Mesodermal cell (in vitro differentiated cells): ENCODE data around the gene GAGE10.
"Not testable (repeated sequence)": the region's sequence is repeated elsewhere in the genome, so short reads cannot be mapped to it uniquely, and the experiment has no call there.

Source experiments
- H3K27ac ChIP-seq: 2 replicates; pipeline ENCODE4 v1.7.0; 2013; ENCODE audit warnings: mild to moderate bottlenecking, low read depth, low read length, moderate library complexity; ENCODE audit not compliant: severe bottlenecking
- H3K36me3 ChIP-seq: 2 replicates; pipeline ENCODE4 v1.7.1; 2013; ENCODE audit warnings: mild to moderate bottlenecking, low read length, moderate library complexity; ENCODE audit not compliant: control insufficient read depth, insufficient read depth
- H3K4me1 ChIP-seq: one replicate; pipeline ENCODE4 v1.7.1; 2013; ENCODE audit warnings: mild to moderate bottlenecking, low read length; ENCODE audit not compliant: insufficient read depth, control insufficient read depth, poor library complexity, severe bottlenecking
- H3K4me3 ChIP-seq: 2 replicates; pipeline ENCODE4 v1.7.0; 2013; ENCODE audit warnings: low read length, control low read depth, mild to moderate bottlenecking; ENCODE audit not compliant: insufficient read depth, poor library complexity, severe bottlenecking; ENCODE audit errors: extremely low read depth
- H3K9me3 ChIP-seq: 2 replicates; pipeline ENCODE4 v1.7.1; 2013; ENCODE audit warnings: mild to moderate bottlenecking, low read length, moderate library complexity; ENCODE audit not compliant: control insufficient read depth
- WGBS, 2 experiments: methylation state at CpG; one replicate each; pipeline ENCODE4 v1.1.5; 2013; ENCODE audit warnings: missing lambda C conversion rate in 2 of 2; ENCODE audit not compliant: insufficient coverage in 2 of 2; 5-methylcytosine and 5-hydroxymethylcytosine counted together

The GAGE10 gene

DNA sequence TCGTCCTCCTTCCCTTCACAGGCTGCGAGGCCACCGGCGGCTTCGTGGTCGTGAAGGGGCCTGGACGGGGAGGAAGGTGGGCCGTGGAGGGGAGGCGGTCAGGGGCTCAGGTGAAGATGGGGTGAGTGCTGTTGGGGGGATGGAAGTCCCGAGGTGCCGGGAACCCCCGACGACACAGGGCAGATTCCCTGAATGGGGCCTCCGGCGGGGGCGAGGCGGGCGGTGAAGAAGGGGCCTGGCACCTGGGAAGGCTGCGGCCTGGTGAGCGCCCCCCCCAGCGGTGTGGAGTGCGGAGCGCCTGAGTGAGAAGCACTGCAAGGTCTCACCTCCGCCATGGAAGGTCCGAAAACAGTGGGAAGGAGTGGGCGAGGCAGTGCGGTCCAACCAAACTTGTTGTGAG, 18.8 kb downstream of the GAGE10 start:
- H3K27ac ChIP-seq, H3K36me3 ChIP-seq, H3K4me3 ChIP-seq, H3K9me3 ChIP-seq, H3K4me1 ChIP-seq: not testable (repeated sequence)
- WGBS, 2 experiments: no CpG with 5 or more reads among the region's 27 CpGs

DNA sequence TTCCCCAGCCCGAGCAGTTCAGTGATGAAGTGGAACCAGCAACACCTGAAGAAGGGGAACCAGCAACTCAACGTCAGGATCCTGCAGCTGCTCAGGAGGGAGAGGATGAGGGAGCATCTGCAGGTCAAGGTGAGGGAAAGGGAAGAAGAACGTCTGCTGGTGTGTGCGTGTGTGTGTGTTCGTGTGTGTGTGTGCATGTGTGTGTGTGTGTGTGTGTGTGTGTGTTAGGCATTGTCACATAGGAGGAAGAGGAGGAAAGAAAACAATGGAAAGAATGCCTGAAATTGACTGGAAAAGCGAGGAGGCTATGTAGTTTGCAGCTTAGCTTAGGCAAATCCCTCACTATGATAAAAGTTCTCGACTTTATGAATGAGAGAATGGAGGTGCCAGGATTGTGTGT, 20.3 kb downstream of the GAGE10 start:
- not testable (repeated sequence) for H3K9me3 ChIP-seq, H3K27ac ChIP-seq, H3K36me3 ChIP-seq, H3K4me3 ChIP-seq, H3K4me1 ChIP-seq
- WGBS, 2 experiments: no CpG with 5 or more reads among the region's 7 CpGs

DNA sequence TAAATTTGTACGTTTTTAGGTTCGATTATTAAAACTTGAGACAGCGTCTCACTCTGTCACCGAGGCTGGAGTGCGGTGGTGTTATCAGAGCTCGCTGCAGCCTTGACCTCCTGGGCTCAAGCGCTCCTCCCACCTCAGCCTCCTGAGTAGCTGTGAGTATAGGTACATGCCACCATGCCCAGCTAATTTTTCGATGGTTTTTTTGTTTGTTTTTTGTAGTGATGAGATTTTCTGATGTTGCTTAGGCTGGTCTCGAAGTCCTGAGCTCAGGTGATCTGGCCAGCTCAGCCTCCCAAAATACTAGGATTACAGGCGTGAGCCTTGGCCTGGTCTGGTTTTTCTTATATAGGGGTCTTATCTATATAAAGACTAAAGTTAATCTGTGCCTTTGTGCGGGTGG, 27.0 kb downstream of the GAGE10 start:
- no CpG with 5 or more reads among the region's 11 CpGs for WGBS, 2 experiments

DNA sequence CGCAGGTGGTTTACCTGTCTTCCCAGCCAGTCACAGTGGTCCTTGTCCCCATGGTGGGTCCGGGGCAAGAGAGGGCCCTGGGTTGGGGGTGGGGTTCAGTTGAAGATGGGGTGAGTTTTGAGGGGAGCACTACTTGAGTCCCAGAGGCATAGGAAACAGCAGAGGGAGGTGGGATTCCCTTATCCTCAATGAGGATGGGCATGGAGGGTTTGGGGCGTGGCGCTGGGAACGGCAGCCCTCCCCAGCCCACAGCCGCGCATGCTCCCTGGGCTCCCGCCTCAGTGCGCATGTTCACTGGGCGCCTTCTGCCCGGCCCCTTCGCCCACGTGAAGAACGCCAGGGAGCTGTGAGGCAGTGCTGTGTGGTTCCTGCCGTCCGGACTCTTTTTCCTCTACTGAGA, 27.8 kb downstream of the GAGE10 start, which contains the start of gene GAGE13:
Gene GAGE13, plus strand, starts transcription at position 301 of the 400 bp plus-strand sequence. CDS start 1,156 bp downstream, outside the sequence.
- H3K4me1 ChIP-seq, H3K4me3 ChIP-seq, H3K27ac ChIP-seq, H3K9me3 ChIP-seq, H3K36me3 ChIP-seq: not testable (repeated sequence)
- WGBS, 2 experiments: no CpG with 5 or more reads among the region's 16 CpGs

More for the DNA sequence above, 27.0 kb downstream of the GAGE10 start:
- not testable (repeated sequence) for H3K4me1 ChIP-seq, H3K36me3 ChIP-seq, H3K9me3 ChIP-seq, H3K4me3 ChIP-seq, H3K27ac ChIP-seq

DNA sequence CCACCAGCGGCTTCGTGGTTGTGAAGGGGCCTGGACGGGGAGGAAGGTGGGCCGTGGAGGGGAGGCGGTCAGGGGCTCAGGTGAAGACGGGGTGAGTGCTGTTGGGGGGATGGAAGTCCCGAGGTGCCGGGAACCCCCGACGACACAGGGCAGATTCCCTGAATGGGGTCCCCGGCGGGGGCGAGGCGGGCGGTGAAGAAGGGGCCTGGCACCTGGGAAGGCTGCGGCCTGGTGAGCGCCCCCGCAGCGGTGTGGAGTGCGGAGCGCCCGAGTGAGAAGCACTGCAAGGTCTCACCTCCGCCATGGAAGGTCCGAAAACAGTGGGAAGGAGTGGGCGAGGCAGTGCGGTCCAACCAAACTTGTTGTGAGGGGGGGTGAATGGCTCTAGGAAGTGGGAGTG, 28.4 kb downstream of the GAGE10 start:
- H3K4me1 ChIP-seq, H3K27ac ChIP-seq, H3K9me3 ChIP-seq, H3K36me3 ChIP-seq, H3K4me3 ChIP-seq: not testable (repeated sequence)
- WGBS, 2 experiments: no CpG with 5 or more reads among the region's 26 CpGs

DNA sequence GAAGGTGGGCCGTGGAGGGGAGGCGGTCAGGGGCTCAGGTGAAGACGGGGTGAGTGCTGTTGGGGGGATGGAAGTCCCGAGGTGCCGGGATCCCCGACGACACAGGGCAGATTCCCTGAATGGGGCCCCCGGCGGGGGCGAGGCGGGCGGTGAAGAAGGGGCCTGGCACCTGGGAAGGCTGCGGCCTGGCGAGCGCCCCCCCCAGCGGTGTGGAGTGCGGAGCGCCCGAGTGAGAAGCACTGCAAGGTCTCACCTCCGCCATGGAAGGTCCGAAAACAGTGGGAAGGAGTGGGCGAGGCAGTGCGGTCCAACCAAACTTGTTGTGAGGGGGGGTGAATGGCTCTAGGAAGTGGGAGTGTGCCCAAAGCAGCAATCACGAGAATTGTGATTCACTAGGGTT, 38.0 kb downstream of the GAGE10 start:
- H3K4me3 ChIP-seq, H3K27ac ChIP-seq, H3K9me3 ChIP-seq, H3K36me3 ChIP-seq, H3K4me1 ChIP-seq: not testable (repeated sequence)
- WGBS, 2 experiments: no CpG with 5 or more reads among the region's 24 CpGs

DNA sequence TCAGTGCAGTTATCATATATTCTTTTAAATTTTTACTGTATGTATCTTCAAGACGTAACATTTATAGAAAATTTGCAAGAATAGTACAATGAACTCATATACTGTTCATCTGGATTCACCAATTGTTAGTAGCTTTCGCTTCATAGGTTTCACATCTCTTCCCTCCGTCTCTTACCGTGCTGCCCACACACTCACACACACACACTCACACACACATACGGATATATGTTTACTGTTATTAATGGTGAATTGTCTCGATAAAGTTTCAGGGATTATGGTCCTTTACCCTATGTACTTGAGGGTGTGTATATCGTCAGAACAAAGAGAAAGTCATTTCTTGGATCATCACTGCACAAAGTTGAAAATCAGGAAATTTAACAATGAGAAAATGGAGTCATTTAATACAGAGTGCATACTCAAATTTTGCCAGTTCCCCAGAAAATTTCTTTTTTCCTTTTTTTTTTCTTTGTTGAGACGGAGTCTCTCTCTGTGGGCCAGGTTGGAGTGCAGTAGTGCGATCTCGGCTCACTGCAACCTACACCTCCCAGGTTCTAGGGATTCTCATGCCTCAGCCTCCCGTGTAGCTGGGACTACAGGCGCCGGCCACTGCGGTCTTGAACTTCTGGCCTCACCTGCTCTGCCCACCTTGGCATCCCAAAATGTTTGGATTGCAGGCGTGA, 41.2 kb downstream of the GAGE10 start:
- H3K27ac ChIP-seq, H3K4me1 ChIP-seq, H3K9me3 ChIP-seq, H3K36me3 ChIP-seq, H3K4me3 ChIP-seq: not testable (repeated sequence)
- WGBS, 2 experiments: no CpG with 5 or more reads among the region's 15 CpGs

DNA sequence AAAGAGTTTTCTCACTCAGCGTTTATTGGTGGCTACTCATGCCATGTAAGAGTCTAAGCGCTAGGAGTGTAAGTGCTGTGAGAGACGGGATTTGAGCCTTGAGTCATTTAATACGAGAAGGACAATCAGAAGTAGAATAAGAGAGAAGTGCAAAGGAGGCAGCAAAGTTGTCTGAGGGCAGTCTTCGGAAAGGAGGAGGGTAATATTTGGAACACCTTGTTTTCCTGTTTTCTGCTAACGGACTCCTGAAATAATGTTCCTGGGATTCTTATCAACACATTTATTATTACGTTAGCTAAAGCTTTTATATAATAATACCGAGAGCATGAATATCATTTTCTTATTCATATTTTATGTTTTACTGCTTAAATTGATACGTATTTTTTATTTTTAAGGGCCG, 42.0 kb downstream of the GAGE10 start:
- no CpG with 5 or more reads among the region's 10 CpGs for WGBS, 2 experiments
- not testable (repeated sequence) for H3K4me3 ChIP-seq, H3K9me3 ChIP-seq, H3K27ac ChIP-seq, H3K4me1 ChIP-seq, H3K36me3 ChIP-seq

DNA sequence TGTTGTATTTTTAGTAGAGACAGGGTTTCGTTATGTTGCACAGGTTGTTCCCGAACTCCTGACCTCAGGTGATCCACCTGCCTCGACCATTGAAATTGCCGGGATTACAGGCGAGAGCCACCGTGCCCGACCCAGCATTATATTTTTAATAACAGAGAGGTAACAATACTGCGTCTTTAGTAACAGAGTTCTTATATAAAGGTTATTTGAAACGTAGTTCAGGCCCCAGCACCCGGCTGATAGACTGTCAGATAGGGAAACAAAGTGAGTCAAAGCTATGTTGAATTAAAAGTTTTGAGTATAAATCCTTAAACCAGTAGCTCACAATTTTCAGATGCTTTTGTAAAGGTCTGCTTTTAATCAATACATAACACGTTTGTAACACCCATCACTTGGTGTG, 42.7 kb downstream of the GAGE10 start:
- H3K9me3 ChIP-seq, H3K4me3 ChIP-seq: not testable (repeated sequence)

More for the DNA sequence above, 42.7 kb downstream of the GAGE10 start:
- H3K36me3 ChIP-seq, H3K4me1 ChIP-seq, H3K27ac ChIP-seq: not testable (repeated sequence)
- WGBS, 2 experiments: 68 to 80% methylated on average over 3 of the region's 11 CpGs
